ENCODE results near the gene STPG2.

The STPG2 gene

DNA sequence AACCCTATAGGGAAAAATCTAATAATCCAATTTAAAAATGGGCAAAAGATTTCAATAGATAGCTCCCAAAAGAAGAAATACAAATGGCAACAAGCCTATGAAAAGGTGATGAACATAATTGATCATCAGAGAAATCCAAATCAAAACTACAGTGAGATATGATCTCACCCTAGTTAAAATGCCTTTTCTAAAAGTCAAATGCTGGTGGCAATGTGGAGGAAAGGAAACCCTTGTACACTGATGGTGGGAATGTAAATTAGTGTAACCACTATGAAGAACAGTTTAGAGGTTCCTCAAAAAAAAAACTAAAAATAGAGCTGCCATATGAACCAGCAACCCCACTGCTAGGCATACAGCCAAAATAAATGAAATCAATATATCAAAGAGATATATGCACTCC is 44.5 kb downstream of the STPG2 start:
- TF ChIP-seq, protein P1, sequence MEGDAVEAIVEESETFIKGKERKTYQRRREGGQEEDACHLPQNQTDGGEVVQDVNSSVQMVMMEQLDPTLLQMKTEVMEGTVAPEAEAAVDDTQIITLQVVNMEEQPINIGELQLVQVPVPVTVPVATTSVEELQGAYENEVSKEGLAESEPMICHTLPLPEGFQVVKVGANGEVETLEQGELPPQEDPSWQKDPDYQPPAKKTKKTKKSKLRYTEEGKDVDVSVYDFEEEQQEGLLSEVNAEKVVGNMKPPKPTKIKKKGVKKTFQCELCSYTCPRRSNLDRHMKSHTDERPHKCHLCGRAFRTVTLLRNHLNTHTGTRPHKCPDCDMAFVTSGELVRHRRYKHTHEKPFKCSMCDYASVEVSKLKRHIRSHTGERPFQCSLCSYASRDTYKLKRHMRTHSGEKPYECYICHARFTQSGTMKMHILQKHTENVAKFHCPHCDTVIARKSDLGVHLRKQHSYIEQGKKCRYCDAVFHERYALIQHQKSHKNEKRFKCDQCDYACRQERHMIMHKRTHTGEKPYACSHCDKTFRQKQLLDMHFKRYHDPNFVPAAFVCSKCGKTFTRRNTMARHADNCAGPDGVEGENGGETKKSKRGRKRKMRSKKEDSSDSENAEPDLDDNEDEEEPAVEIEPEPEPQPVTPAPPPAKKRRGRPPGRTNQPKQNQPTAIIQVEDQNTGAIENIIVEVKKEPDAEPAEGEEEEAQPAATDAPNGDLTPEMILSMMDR (IDR thresholded peaks at IDR 0.05; ENCODE audit: poor library complexity, severe bottlenecking), result no peak
- Histone ChIP-seq H3K27me3 (ENCODE audit: insufficient read depth, poor library complexity, severe bottlenecking) (no peaks in the 10 kb centered on the region), H3K9me3 (ENCODE audit: severe bottlenecking) (peaks cover 7% of the 10 kb centered on the region), H3K27ac (ENCODE audit: poor library complexity, severe bottlenecking) (no peak overlapping the region), H3K4me3 (ENCODE audit: severe bottlenecking) (no peak overlapping the region), H3K36me3 (ENCODE audit: low read depth) (no peaks in the 10 kb centered on the region), H3K4me1 (ENCODE audit: insufficient read depth, poor library complexity, severe bottlenecking) (no peaks in the 10 kb centered on the region)
- ATAC-seq (ENCODE audit: low read depth), result no peak
- no peak for DNase-seq (ENCODE audit: low spot score)

DNA sequence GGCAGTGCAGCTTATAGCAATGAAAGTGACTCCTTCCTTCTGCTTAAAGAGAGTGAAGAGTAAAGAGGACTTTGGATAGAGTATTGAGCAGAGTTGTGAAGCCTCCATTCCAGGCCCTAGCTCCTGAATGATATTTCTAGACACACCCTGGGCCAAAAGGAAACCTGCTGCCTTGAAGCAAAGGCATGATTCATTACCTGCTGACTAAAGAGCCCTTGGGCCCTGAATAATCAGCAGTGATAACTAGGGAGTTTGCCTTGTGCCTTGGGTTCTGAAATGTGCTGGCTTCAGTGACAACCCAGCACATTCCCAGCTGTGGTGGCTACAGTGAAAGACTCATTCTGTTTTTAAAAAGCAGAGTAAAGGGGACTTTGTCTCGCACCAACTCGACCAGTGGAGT is 49.2 kb downstream of the STPG2 start:
- Histone ChIP-seq H3K27me3 (ENCODE audit: insufficient read depth, poor library complexity, severe bottlenecking) (no peaks in the 10 kb centered on the region), H3K4me3 (ENCODE audit: severe bottlenecking) (no peak overlapping the region), H3K9me3 (ENCODE audit: severe bottlenecking) (peaks cover 7% of the 10 kb centered on the region), H3K27ac (ENCODE audit: poor library complexity, severe bottlenecking) (no peak overlapping the region), H3K4me1 (ENCODE audit: insufficient read depth, poor library complexity, severe bottlenecking) (no peaks in the 10 kb centered on the region), H3K36me3 (ENCODE audit: low read depth) (no peaks in the 10 kb centered on the region)
- TF ChIP-seq, protein P1 (IDR thresholded peaks at IDR 0.05; ENCODE audit: poor library complexity, severe bottlenecking), result no peak
- DNase-seq (ENCODE audit: low spot score), result no peak
- peak; percentile 82 for ATAC-seq (ENCODE audit: low read depth)

DNA sequence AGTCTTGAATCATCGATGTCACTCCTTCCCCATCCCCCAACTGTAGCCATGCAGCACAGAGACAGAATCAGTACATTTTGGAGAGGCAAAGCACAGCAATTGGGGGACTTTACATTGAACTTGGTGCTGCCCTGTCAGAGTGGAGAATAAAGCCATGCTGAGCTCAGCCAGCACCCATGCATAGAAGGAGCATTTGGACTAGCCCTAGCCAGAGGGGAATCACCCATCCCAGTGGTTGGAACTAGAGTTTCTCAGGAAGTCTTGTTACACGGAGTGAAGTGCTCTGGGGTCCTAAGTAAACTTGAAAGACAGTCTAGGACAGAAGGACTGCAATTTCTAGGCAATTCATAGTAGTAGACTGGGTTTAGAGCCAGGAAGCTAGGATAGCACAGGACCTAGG is 49.6 kb downstream of the STPG2 start:
- H3K4me1 ChIP-seq (ENCODE audit: insufficient read depth, poor library complexity, severe bottlenecking), result no peaks in the 10 kb centered on the region
- H3K9me3 ChIP-seq (ENCODE audit: severe bottlenecking), result peaks cover 7% of the 10 kb centered on the region
- H3K4me3 ChIP-seq (ENCODE audit: severe bottlenecking), result no peak overlapping the region
- no peaks in the 10 kb centered on the region for H3K27me3 ChIP-seq (ENCODE audit: insufficient read depth, poor library complexity, severe bottlenecking)
- DNase-seq (ENCODE audit: low spot score) (no peak), ATAC-seq (ENCODE audit: low read depth) (no peak; the same call in 2 of the 3 replicates)
- no peaks in the 10 kb centered on the region for H3K36me3 ChIP-seq (ENCODE audit: low read depth)
- TF ChIP-seq, protein P1 (IDR thresholded peaks at IDR 0.05; ENCODE audit: poor library complexity, severe bottlenecking), result no peak
- no peak overlapping the region for H3K27ac ChIP-seq (ENCODE audit: poor library complexity, severe bottlenecking)

DNA sequence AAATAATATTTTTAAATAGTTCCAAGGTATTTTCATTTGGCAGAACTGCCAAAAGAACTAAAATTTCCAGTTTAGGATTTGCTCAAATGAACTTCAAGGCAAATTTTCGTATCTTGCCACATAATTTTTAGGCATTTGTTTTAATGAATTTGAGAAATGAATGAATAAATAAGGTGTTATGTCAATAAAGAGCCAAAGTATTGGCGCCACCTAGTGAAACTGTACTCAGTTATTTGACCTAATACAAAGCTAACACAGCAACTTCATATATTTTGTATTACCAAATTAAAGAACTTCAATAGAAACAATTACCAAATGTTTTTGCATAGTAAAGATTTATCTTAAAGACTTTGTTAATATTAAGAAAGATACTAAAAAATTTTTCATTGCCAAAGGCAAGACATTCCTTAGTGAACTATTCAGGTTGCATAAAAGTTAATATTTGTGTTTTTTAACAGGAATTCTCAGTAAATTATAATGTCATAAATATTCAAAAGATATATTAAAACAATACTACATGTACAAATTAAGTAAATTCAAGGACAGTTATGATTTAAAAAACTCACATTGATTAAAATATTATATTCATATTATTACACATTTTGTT is 50.3 kb downstream of the STPG2 start:
- ATAC-seq (ENCODE audit: low read depth) (no peak), DNase-seq (ENCODE audit: low spot score) (no peak)
- H3K27me3 ChIP-seq (ENCODE audit: insufficient read depth, poor library complexity, severe bottlenecking), result no peaks in the 10 kb centered on the region
- H3K4me1 ChIP-seq (ENCODE audit: insufficient read depth, poor library complexity, severe bottlenecking), result no peaks in the 10 kb centered on the region
- H3K9me3 ChIP-seq (ENCODE audit: severe bottlenecking), result peaks cover 7% of the 10 kb centered on the region
- no peak overlapping the region for H3K4me3 ChIP-seq (ENCODE audit: severe bottlenecking)
- H3K36me3 ChIP-seq (ENCODE audit: low read depth), result no peaks in the 10 kb centered on the region
- TF ChIP-seq, protein P1 (IDR thresholded peaks at IDR 0.05; ENCODE audit: poor library complexity, severe bottlenecking), result peak; percentile 90
- no peak overlapping the region for H3K27ac ChIP-seq (ENCODE audit: poor library complexity, severe bottlenecking)

- Histone ChIP-seq H3K9me3 (ENCODE audit: severe bottlenecking) (no peaks in the 10 kb centered on the region), H3K27me3 (ENCODE audit: insufficient read depth, poor library complexity, severe bottlenecking) (no peaks in the 10 kb centered on the region), H3K4me3 (ENCODE audit: severe bottlenecking) (no peak overlapping the region), H3K4me1 (ENCODE audit: insufficient read depth, poor library complexity, severe bottlenecking) (no peaks in the 10 kb centered on the region), H3K27ac (ENCODE audit: poor library complexity, severe bottlenecking) (no peak overlapping the region), H3K36me3 (ENCODE audit: low read depth) (no peaks in the 10 kb centered on the region)
- TF ChIP-seq, protein P1 (IDR thresholded peaks at IDR 0.05; ENCODE audit: poor library complexity, severe bottlenecking), result no peak
- no peak for ATAC-seq (ENCODE audit: low read depth)
- DNase-seq (ENCODE audit: low spot score), result no peak
Observed at GRCh38 chr4:98081936-98082335, 61.3 kb downstream of the STPG2 start.

All from RWPE2 (cell line).